ENCODE results near the gene KCNG2. TPM values are rescaled to one million over a fixed set of nuclear protein-coding genes. Genes with fewer than 3 reads are reported as not detected.

The KCNG2 gene
- total RNA-seq, 1 donor = not detected

- H3K4me3 ChIP-seq (ENCODE audit: low read depth, low read length) = no peak overlapping the region
- no peak for DNase-seq (ENCODE audit: low read depth)
- TF ChIP-seq CTCF (IDR thresholded peaks at IDR 0.05; ENCODE audit: insufficient read depth, low read length) = no peak
Measured at GRCh38 chr18:79940126-79940813, 142.5 kb downstream of the KCNG2 start.

GRCh38 chr18:79940814-79941472, 143.2 kb downstream of the KCNG2 start:
- no peak for TF ChIP-seq CTCF (IDR thresholded peaks at IDR 0.05; ENCODE audit: insufficient read depth, low read length)
- H3K4me3 ChIP-seq (ENCODE audit: low read depth, low read length) = no peak overlapping the region
- DNase-seq (ENCODE audit: low read depth) = no peak

GRCh38 chr18:79941473-79942119, 143.9 kb downstream of the KCNG2 start:
- no peak overlapping the region for H3K4me3 ChIP-seq (ENCODE audit: low read depth, low read length)
- TF ChIP-seq CTCF (IDR thresholded peaks at IDR 0.05; ENCODE audit: insufficient read depth, low read length) = no peak
- no peak for DNase-seq (ENCODE audit: low read depth)

GRCh38 chr18:79942211-79942610, 144.5 kb downstream of the KCNG2 start:
- no peak for DNase-seq (ENCODE audit: low read depth)
- TF ChIP-seq CTCF (IDR thresholded peaks at IDR 0.05; ENCODE audit: insufficient read depth, low read length) = no peak

GRCh38 chr18:79942786-79943607, 145.3 kb downstream of the KCNG2 start:
- H3K4me3 ChIP-seq (ENCODE audit: low read depth, low read length) = no peak overlapping the region
- DNase-seq (ENCODE audit: low read depth) = no peak
- no peak for TF ChIP-seq CTCF (IDR thresholded peaks at IDR 0.05; ENCODE audit: insufficient read depth, low read length)

More at GRCh38 chr18:79942211-79942610, 144.5 kb downstream of the KCNG2 start:
- H3K4me3 ChIP-seq (ENCODE audit: low read depth, low read length) = no peak overlapping the region

GRCh38 chr18:79943608-79944125, 145.9 kb downstream of the KCNG2 start:
- TF ChIP-seq CTCF (IDR thresholded peaks at IDR 0.05; ENCODE audit: insufficient read depth, low read length) = no peak
- no peak overlapping the region for H3K4me3 ChIP-seq (ENCODE audit: low read depth, low read length)
- no peak for DNase-seq (ENCODE audit: low read depth)
